Transverse colon (tissue), 4 donors: Measurements from ENCODE around the gene ALDOC. TPM values are rescaled to one million over a fixed set of nuclear protein-coding genes. Genes with fewer than 3 reads are reported as not detected.

Source experiments
- DNase-seq: peaks from one replicate; pipeline ENCODE4 v3.0.0-alpha.2; 2019
- H3K27ac ChIP-seq, 4 donors: fragments of 200-600 bp; sonication (generic); 2 replicates each; pipeline ENCODE4 v1.5.1; 2016 to 2018; ENCODE audit warnings: inconsistent platforms in 4 of 4
- H3K27me3 ChIP-seq: fragments of 200-600 bp; sonication (generic); 2 replicates; pipeline ENCODE4 v1.5.1; 2017; ENCODE audit warnings: inconsistent platforms
- H3K36me3 ChIP-seq, 4 donors: fragments of 200-600 bp; sonication (generic); 2 replicates each; pipeline ENCODE4 v1.5.1; 2017 to 2019; ENCODE audit warnings: inconsistent platforms in 4 of 4
- H3K4me1 ChIP-seq, 4 donors: fragments of 200-600 bp; sonication (generic); 2 replicates each; pipeline ENCODE4 v1.5.1; 2017 to 2020; ENCODE audit warnings: inconsistent platforms in 4 of 4
- H3K4me3 ChIP-seq, 4 donors: fragments of 200-600 bp; sonication (generic); 1 replicate in 1 of 4; 2 replicates in 3 of 4; pipeline versions ENCODE4 v1.5.1 to v1.6.1; 2017 to 2019; ENCODE audit warnings: inconsistent platforms in 4 of 4
- H3K9me3 ChIP-seq, 2 donors: fragments of 200-600 bp; sonication (generic); 2 replicates each; pipeline ENCODE4 v1.5.1; 2017 to 2019; ENCODE audit warnings: inconsistent platforms in 2 of 2
- CTCF ChIP-seq, 5 experiments: fragments of 200-600 bp in 3 of 5; fragments of 450-650 bp in 2 of 5; sonication (generic) in 3 of 5; IDR thresholded peaks; 1 replicate in 2 of 5; 2 replicates in 3 of 5; pipeline ENCODE4 v1.5.1; 2016 to 2017; ENCODE audit warnings: antibody characterized with exemption in 5 of 5, inconsistent platforms in 3 of 5, mild to moderate bottlenecking in 2 of 5, moderate library complexity in 1 of 5
- EP300 ChIP-seq: sonication (generic); formaldehyde crosslinking; IDR thresholded peaks from one replicate; pipeline ENCODE4 v1.6.1; 2017; ENCODE audit warnings: antibody characterized with exemption, low read depth
- POLR2A ChIP-seq: fragments of 450-650 bp; IDR thresholded peaks from one replicate; pipeline ENCODE4 v1.6.1; 2016; ENCODE audit warnings: antibody characterized with exemption, mild to moderate bottlenecking, moderate library complexity
- POLR2AphosphoS5 ChIP-seq, 3 donors: sonication (generic); formaldehyde crosslinking; IDR thresholded peaks; one replicate each; pipeline ENCODE4 v1.6.1; 2016; ENCODE audit warnings: antibody characterized with exemption in 3 of 3
- WGBS, 2 donors: methylation state at CpG; one replicate each; pipeline ENCODE4 v1.1.5; 2018; ENCODE audit warnings: low coverage in 1 of 2; 5-methylcytosine and 5-hydroxymethylcytosine counted together
- in situ Hi-C, 4 donors: fragments of 200-750 bp; cut with MboI; loops; one replicate each; pipeline versions ENCODE4 v1.15.0 to v1.15.1; 2017; ENCODE audit warnings: low sequenced_read_pairs in 3 of 4, low pct_ligation_motif_present in 1 of 4, low pct_unique_long_range_greater_than_20kb in 1 of 4
- intact Hi-C: fragments of 100-400 bp; cut with DNase I; formaldehyde crosslinking; loops from one replicate; pipeline ENCODE4 v1.15.1; 2023; ENCODE audit warnings: low total_unique reads
- total RNA-seq, 4 donors: library from RNA; depleted of rRNA; stranded (reverse); fragments of >200 nt; gene quantifications; one replicate each; pipeline ENCODE4 v1.1.0, GENCODE V29; 2016

The ALDOC gene
- 10 to 100 TPM in 2 of 4 donors, 1 to 10 TPM in 2; 3.0 to 46.1 (median 18.7) TPM for total RNA-seq

GRCh38 chr17:28576758-28577465 is at the start of gene ALDOC:
Gene ALDOC (minus strand): TSS chr17:28576895. CDS start chr17:28575532, 1,363 bp downstream.
- in situ Hi-C loops = no loop called here
- H3K9me3 ChIP-seq = no peaks in the 10 kb centered on the region
- peak; percentile 98 for DNase-seq
- intact Hi-C loops = no loop called here
- H3K27ac ChIP-seq = peak within 1 kb of the TSS; percentile 33 to 53 (median 44)
- TF ChIP-seq POLR2A (peak; percentile 91), POLR2AphosphoS5 (IDR thresholded peaks at IDR 0.05) (peak; percentile 94 to 98 (median 96)), CTCF (IDR thresholded peaks at IDR 0.05) (no peak)
- H3K27me3 ChIP-seq = no peaks in the 10 kb centered on the region
- WGBS, 2 donors = 10 to 38% methylated on average over 2 to 17 of the region's 26 CpGs
- peaks cover 6 to 23% (median 13%) of the 10 kb centered on the region in 4 donors for H3K4me1 ChIP-seq
- H3K36me3 ChIP-seq = no peaks in the 10 kb centered on the region
- peak within 1 kb of the TSS in 2 of 4 donors; percentile 24 to 42 for H3K4me3 ChIP-seq

GRCh38 chr17:28624148-28624547 is 47.5 kb upstream of the ALDOC start:
- TF ChIP-seq POLR2AphosphoS5 (IDR thresholded peaks at IDR 0.05) (no peak), CTCF (IDR thresholded peaks at IDR 0.05) (no peak), POLR2A (no peak), EP300 (no peak)
- Histone ChIP-seq H3K4me3 (no peak overlapping the region), H3K4me1 (no peaks in the 10 kb centered on the region), H3K27me3 (no peaks in the 10 kb centered on the region), H3K36me3 (peaks cover 0 to 68% (median 25%) of the 10 kb centered on the region in 4 donors), H3K27ac (no peak overlapping the region), H3K9me3 (no peaks in the 10 kb centered on the region)
- in situ Hi-C loops = no loop called here
- 93 to 94% methylated on average over 2 of the region's 2 CpGs for WGBS, 2 donors
- no peak for DNase-seq
- intact Hi-C loops = no loop called here

- no peak overlapping the region for H3K27ac ChIP-seq
- no peaks in the 10 kb centered on the region for H3K9me3 ChIP-seq
- H3K4me1 ChIP-seq = no peaks in the 10 kb centered on the region
- intact Hi-C loops = no loop called here
- no peak overlapping the region for H3K4me3 ChIP-seq
- 90 to 100% methylated on average over 2 to 4 of the region's 4 CpGs for WGBS, 2 donors
- TF ChIP-seq POLR2AphosphoS5 (IDR thresholded peaks at IDR 0.05) (no peak), EP300 (no peak), CTCF (IDR thresholded peaks at IDR 0.05) (no peak), POLR2A (no peak)
- H3K36me3 ChIP-seq = peaks cover 0 to 73% (median 27%) of the 10 kb centered on the region in 4 donors
- no peak for DNase-seq
- in situ Hi-C loops = no loop called here
- no peaks in the 10 kb centered on the region for H3K27me3 ChIP-seq
Measured at GRCh38 chr17:28623696-28624095, 47.0 kb upstream of the ALDOC start.

GRCh38 chr17:28622186-28622585 is 45.5 kb upstream of the ALDOC start:
- intact Hi-C loops (no loop called here), in situ Hi-C loops (no loop called here)
- WGBS, 2 donors = 92 to 100% methylated on average over 1 to 3 of the region's 3 CpGs
- DNase-seq = no peak
- Histone ChIP-seq H3K36me3 (peaks cover 0 to 76% (median 34%) of the 10 kb centered on the region in 4 donors), H3K27me3 (no peaks in the 10 kb centered on the region), H3K4me1 (no peaks in the 10 kb centered on the region), H3K27ac (no peak overlapping the region), H3K4me3 (no peak overlapping the region), H3K9me3 (no peaks in the 10 kb centered on the region)
- no peak for TF ChIP-seq CTCF (IDR thresholded peaks at IDR 0.05)
